DOHH2 (cell line): ENCODE results near the gene IRS1.

Experiments
- H3F3A ChIP-seq: fragments of 200-600 bp; sonication (generic), shearing (Covaris generic); 2 replicates; pipeline ENCODE4 v1.6.0; 2016; ENCODE audit warnings: antibody characterized with exemption, mild to moderate bottlenecking; ENCODE audit not compliant: control insufficient read depth, insufficient read depth
- H3K27ac ChIP-seq: fragments of 200-600 bp; sonication (generic); 2 replicates; pipeline ENCODE4 v1.5.1; 2014; ENCODE audit warnings: low read depth, mild to moderate bottlenecking, low read length, moderate library complexity
- H3K27me3 ChIP-seq: fragments of 200-600 bp; sonication (generic); 2 replicates; pipeline ENCODE4 v1.6.1; 2014; ENCODE audit warnings: mild to moderate bottlenecking, low read length, mixed read lengths; ENCODE audit not compliant: control insufficient read depth
- H3K36me3 ChIP-seq: fragments of 200-600 bp; sonication (generic); 2 replicates; pipeline ENCODE4 v1.6.1; 2014; ENCODE audit warnings: mild to moderate bottlenecking, low read length, moderate library complexity, mixed read lengths; ENCODE audit not compliant: control insufficient read depth
- H3K4me1 ChIP-seq: fragments of 200-600 bp; sonication (generic); 2 replicates; pipeline ENCODE4 v1.6.1; 2014; ENCODE audit warnings: mild to moderate bottlenecking, low read length, mixed read lengths; ENCODE audit not compliant: control insufficient read depth
- H3K4me2 ChIP-seq: fragments of 200-600 bp; sonication (generic); 2 replicates; pipeline ENCODE4 v1.6.0; 2014; ENCODE audit warnings: mild to moderate bottlenecking, low read length, moderate library complexity
- H3K4me3 ChIP-seq: fragments of 200-600 bp; sonication (generic); 2 replicates; pipeline ENCODE4 v1.5.1; 2014; ENCODE audit warnings: mild to moderate bottlenecking, low read length, mixed read lengths
- H3K79me2 ChIP-seq: fragments of 200-600 bp; sonication (generic); 2 replicates; pipeline ENCODE4 v1.6.1; 2014; ENCODE audit warnings: mild to moderate bottlenecking, low read length, mixed read lengths; ENCODE audit not compliant: control insufficient read depth
- H3K9me2 ChIP-seq: fragments of 200-600 bp; sonication (generic); replicated peaks from 2 replicates; pipeline ENCODE4 v1.6.1; 2014; ENCODE audit warnings: mild to moderate bottlenecking, low read length, mixed read lengths; ENCODE audit not compliant: control insufficient read depth
- H3K9me3 ChIP-seq: fragments of 200-600 bp; sonication (generic); 2 replicates; pipeline ENCODE4 v1.6.1; 2014; ENCODE audit warnings: antibody characterized with exemption, low read length, mixed read lengths; ENCODE audit not compliant: control insufficient read depth, insufficient read depth
- H4K20me1 ChIP-seq: fragments of 200-600 bp; sonication (generic); 2 replicates; pipeline ENCODE4 v1.6.0; 2014; ENCODE audit warnings: low read depth, mild to moderate bottlenecking, antibody characterized with exemption, low read length, moderate library complexity; ENCODE audit not compliant: control insufficient read depth, insufficient read depth
- CTCF ChIP-seq: fragments of 200-600 bp; sonication (generic); IDR thresholded peaks from one replicate; pipeline ENCODE4 v1.5.1; 2014; ENCODE audit warnings: antibody characterized with exemption, mild to moderate bottlenecking, low read depth, low read length; ENCODE audit not compliant: poor library complexity, severe bottlenecking
- EZH2phosphoT487 ChIP-seq: fragments of 200-600 bp; sonication (generic); IDR thresholded peaks from 2 replicates; pipeline ENCODE4 v1.6.1; 2017; ENCODE audit warnings: borderline replicate concordance, mild to moderate bottlenecking, antibody characterized with exemption, low read length, moderate library complexity, mixed read lengths

IRS1 gene

DNA sequence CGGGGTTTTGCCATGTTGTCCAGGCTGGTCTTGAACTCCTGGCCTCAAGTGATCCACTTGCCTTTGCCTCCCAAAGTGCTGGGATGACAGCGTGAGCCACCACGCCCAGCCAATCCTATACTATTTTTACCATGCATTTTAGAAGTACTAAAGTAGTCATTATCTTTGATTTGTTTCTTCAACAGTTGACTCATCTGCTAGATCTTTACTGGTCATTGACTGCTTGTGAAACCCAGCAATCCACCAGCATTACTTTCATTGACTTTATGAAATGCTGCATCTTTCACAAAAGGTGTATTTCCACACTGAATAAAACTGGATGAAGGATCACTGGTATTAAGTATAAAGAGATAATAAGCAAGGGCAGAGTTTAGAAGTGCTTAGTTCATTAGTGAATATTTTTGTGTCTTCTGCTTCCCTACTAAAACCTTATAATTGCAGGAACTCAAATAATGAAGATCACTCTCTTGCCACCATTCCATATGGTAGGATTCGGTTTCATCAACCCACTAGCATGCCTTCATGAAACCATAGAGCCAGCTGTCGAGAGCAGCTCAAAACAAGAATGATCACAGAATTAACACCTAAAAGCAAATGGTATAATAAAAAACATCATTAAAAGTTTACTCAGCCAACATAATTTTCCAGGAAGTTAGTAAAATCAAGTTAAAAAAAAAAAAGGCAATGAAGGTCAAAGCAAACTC is 33.1 kb downstream of the IRS1 start:
- Histone ChIP-seq H3K4me2 (no peak overlapping the region), H3F3A (peaks cover under 1% of the 10 kb centered on the region; the same call in 1 of the 2 replicates), H3K9me2 (no peaks in the 10 kb centered on the region), H3K27ac (no peak overlapping the region), H4K20me1 (no peaks in the 10 kb centered on the region), H3K4me1 (peaks cover 3% of the 10 kb centered on the region), H3K27me3 (no peaks in the 10 kb centered on the region), H3K4me3 (no peak overlapping the region), H3K36me3 (no peaks in the 10 kb centered on the region), H3K9me3 (no peaks in the 10 kb centered on the region), H3K79me2 (no peaks in the 10 kb centered on the region; the same call in 1 of the 2 replicates)
- TF ChIP-seq CTCF (no peak), EZH2phosphoT487 (no peak)

DNA sequence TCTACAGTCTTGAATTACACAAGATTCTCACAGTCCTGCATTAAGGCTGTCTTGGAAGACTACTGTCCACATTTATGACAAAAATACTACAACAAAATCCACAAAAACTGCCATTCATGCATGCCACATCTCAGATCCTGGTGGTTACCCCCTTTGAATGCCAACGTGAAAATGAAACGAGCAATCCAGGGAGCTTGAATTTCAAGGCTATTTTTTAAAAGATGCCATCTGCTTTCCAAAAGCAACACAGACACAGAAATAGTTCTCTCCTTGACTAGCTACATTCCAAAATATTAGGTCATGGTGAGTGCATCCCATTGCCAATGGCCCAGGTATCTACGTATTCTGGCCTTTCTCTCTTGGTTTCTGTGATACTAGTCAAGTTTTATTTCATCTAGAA is 36.3 kb downstream of the IRS1 start:
- H3F3A ChIP-seq = no peaks in the 10 kb centered on the region
- H4K20me1 ChIP-seq = no peaks in the 10 kb centered on the region
- TF ChIP-seq CTCF (no peak), EZH2phosphoT487 (no peak)
- H3K4me2 ChIP-seq = no peak overlapping the region
- no peaks in the 10 kb centered on the region for H3K4me1 ChIP-seq
- H3K27ac ChIP-seq = no peak overlapping the region
- H3K4me3 ChIP-seq = no peak overlapping the region
- no peaks in the 10 kb centered on the region for H3K79me2 ChIP-seq
- H3K9me3 ChIP-seq = no peaks in the 10 kb centered on the region
- H3K9me2 ChIP-seq = no peaks in the 10 kb centered on the region
- no peaks in the 10 kb centered on the region for H3K27me3 ChIP-seq
- no peaks in the 10 kb centered on the region for H3K36me3 ChIP-seq

GRCh38 chr2:226761195-226761583 is 38.4 kb downstream of the IRS1 start:
- TF ChIP-seq EZH2phosphoT487 (no peak), CTCF (no peak)
- no peaks in the 10 kb centered on the region for H4K20me1 ChIP-seq
- H3K27ac ChIP-seq = no peak overlapping the region
- no peak overlapping the region for H3K4me3 ChIP-seq
- H3K27me3 ChIP-seq = no peaks in the 10 kb centered on the region
- no peak overlapping the region for H3K4me2 ChIP-seq
- no peaks in the 10 kb centered on the region for H3F3A ChIP-seq
- no peaks in the 10 kb centered on the region for H3K36me3 ChIP-seq
- no peaks in the 10 kb centered on the region for H3K9me2 ChIP-seq
- H3K79me2 ChIP-seq = no peaks in the 10 kb centered on the region
- no peaks in the 10 kb centered on the region for H3K4me1 ChIP-seq
- no peaks in the 10 kb centered on the region for H3K9me3 ChIP-seq
